Daoy (cell line): ENCODE data around the gene SCUBE3. TPM values are rescaled to one million over a fixed set of nuclear protein-coding genes. Genes with fewer than 3 reads are reported as not detected.

ENCODE experiments used
- DNase-seq: peaks from one replicate; pipeline ENCODE4 v3.0.0-alpha.2; 2015; ENCODE audit warnings: low read depth
- total RNA-seq: library from RNA; depleted of rRNA; stranded (reverse); fragments of >200 nt; shearing (Covaris generic); gene quantifications from 2 replicates; pipeline ENCODE4 v1.2.3, GENCODE V29; 2014

The SCUBE3 gene
- total RNA-seq, 1 experiment from 2014 or later, result 2.0 TPM

- DNase-seq, result no peak
Observed at GRCh38 chr6:35239581-35239980, 25.8 kb downstream of the SCUBE3 start.

- DNase-seq, result peak; percentile 74
Observed at GRCh38 chr6:35240838-35241801, 27.4 kb downstream of the SCUBE3 start.

- DNase-seq, result no peak
Observed at GRCh38 chr6:35242486-35242885, 28.7 kb downstream of the SCUBE3 start.

GRCh38 chr6:35242906-35243305, 29.1 kb downstream of the SCUBE3 start:
- DNase-seq, result no peak

GRCh38 chr6:35243386-35243958, 29.7 kb downstream of the SCUBE3 start:
- DNase-seq, result no peak

- no peak for DNase-seq
Observed at GRCh38 chr6:35244551-35244950, 30.8 kb downstream of the SCUBE3 start.

GRCh38 chr6:35247642-35248231, 34.0 kb downstream of the SCUBE3 start:
- no peak for DNase-seq

GRCh38 chr6:35248300-35248699, 34.5 kb downstream of the SCUBE3 start:
- DNase-seq, result no peak

GRCh38 chr6:35248965-35249364, 35.2 kb downstream of the SCUBE3 start:
- DNase-seq, result no peak

- DNase-seq, result no peak
Observed at GRCh38 chr6:35251949-35252348, 38.2 kb downstream of the SCUBE3 start.

GRCh38 chr6:35253249-35253648, 39.5 kb downstream of the SCUBE3 start:
- DNase-seq, result no peak

- DNase-seq, result no peak
Observed at GRCh38 chr6:35258336-35258735, 44.6 kb downstream of the SCUBE3 start.

GRCh38 chr6:35258858-35259193, 45.1 kb downstream of the SCUBE3 start:
- DNase-seq, result no peak

GRCh38 chr6:35259194-35259947, 45.6 kb downstream of the SCUBE3 start, which contains the start of gene ZNF76:
ZNF76 (plus strand) TSS chr6:35259735; CDS start chr6:35281152, 21,417 bp downstream.
- DNase-seq, result peak; percentile 99

- DNase-seq, result peak; percentile 76
Observed at GRCh38 chr6:35259948-35260590, 46.3 kb downstream of the SCUBE3 start.

- no peak for DNase-seq
Observed at GRCh38 chr6:35260591-35261570, 47.1 kb downstream of the SCUBE3 start.

- DNase-seq, result no peak
Observed at GRCh38 chr6:35262596-35262995, 48.8 kb downstream of the SCUBE3 start.

- DNase-seq, result no peak
Observed at GRCh38 chr6:35264550-35265274, 51.0 kb downstream of the SCUBE3 start.

- no peak for DNase-seq
Observed at GRCh38 chr6:35265523-35265922, 51.8 kb downstream of the SCUBE3 start.

GRCh38 chr6:35267446-35267845, 53.7 kb downstream of the SCUBE3 start:
- no peak for DNase-seq
